Measurements from ENCODE around the gene PIM2. TPM values are rescaled to one million over a fixed set of nuclear protein-coding genes. Genes with fewer than 3 reads are reported as not detected.
A peak's percentile ranks its signal among the peaks of the same experiment; 100 is the strongest.

The PIM2 gene
- total RNA-seq, 1 donor from 2014 or later = 3.3 TPM

DNA sequence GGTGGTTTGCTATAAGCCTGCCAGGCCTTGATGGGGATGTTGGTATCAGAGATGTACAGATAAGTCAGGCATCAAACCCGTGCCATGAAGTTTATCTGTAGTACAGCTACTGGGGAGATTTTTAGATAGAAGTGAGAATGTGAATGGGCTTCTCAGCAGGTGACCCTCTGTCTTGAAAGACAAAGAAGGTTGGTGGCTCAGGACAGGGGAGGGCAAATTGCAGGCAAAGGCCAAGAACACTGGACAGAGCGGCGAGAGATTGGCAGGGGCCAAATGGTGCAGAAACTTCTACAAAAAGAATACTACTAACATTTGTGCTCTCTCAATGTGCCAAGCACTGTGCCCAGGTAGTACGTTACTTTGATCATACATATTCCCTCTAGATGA lies 1.9 kb upstream of the PIM2 start:
- Histone ChIP-seq H3K4me3 (no peak overlapping the region), H3K9me3 (replicated peaks) (no peaks in the 10 kb centered on the region), H3K27me3 (ENCODE audit: low read depth) (no peaks in the 10 kb centered on the region), H3K27ac (replicated peaks) (no peak overlapping the region), H3K4me1 (peaks cover 28% of the 10 kb centered on the region), H3K36me3 (peaks cover 31% of the 10 kb centered on the region)
- TF ChIP-seq CTCF (IDR thresholded peaks at IDR 0.05; ENCODE audit: borderline replicate concordance) = no peak
- DNase-seq = no peak
- intact Hi-C loops (cut with micrococcal nuclease) = no loop called here

GRCh38 chrX:48919947-48920717 lies 1.3 kb upstream of the PIM2 start:
- no peak for DNase-seq
- intact Hi-C loops (cut with micrococcal nuclease) = no loop called here
- Histone ChIP-seq H3K4me3 (no peak overlapping the region), H3K27ac (replicated peaks) (peak overlapping the region; percentile 84), H3K4me1 (peaks cover 28% of the 10 kb centered on the region), H3K36me3 (peaks cover 25% of the 10 kb centered on the region), H3K9me3 (replicated peaks) (no peaks in the 10 kb centered on the region), H3K27me3 (ENCODE audit: low read depth) (no peaks in the 10 kb centered on the region)
- TF ChIP-seq CTCF (IDR thresholded peaks at IDR 0.05; ENCODE audit: borderline replicate concordance) = no peak

DNA sequence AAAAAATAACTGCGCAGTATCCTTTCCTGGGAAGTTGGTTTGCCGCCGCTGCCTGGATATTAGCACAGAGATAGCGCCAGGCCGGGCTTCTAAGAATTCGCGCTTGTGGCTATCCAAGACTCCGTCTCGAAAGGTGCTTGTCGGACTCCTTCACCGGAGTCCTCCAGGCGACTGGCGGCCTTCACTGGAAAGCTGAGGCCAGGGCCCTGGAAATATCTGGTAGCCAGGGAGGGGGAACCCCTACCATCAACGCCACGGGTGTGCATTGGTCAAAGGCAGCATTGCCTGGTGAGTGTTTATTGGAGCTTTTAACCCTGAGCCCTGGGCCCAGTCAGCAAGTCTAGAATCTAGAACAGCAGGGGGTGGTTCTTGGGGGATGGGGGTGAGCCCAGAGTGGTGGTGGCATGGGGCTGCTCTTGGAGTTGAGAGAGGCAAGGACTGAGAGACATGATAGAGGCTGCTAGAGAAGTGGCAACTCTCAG lies 577 bp upstream of the PIM2 start:
- intact Hi-C loops (cut with micrococcal nuclease) = no loop called here
- Histone ChIP-seq H3K9me3 (replicated peaks) (no peaks in the 10 kb centered on the region), H3K4me1 (peaks cover 28% of the 10 kb centered on the region), H3K36me3 (peaks cover 19% of the 10 kb centered on the region), H3K27ac (replicated peaks) (peak overlapping the region; percentile 84), H3K4me3 (peak overlapping the region; percentile 72), H3K27me3 (ENCODE audit: low read depth) (no peaks in the 10 kb centered on the region)
- no peak for TF ChIP-seq CTCF (IDR thresholded peaks at IDR 0.05; ENCODE audit: borderline replicate concordance)
- DNase-seq = no peak

- Histone ChIP-seq H3K9me3 (replicated peaks) (no peaks in the 10 kb centered on the region), H3K27me3 (ENCODE audit: low read depth) (no peaks in the 10 kb centered on the region), H3K27ac (replicated peaks) (peak overlapping the region; percentile 84), H3K4me3 (peak overlapping the region; percentile 72), H3K36me3 (peaks cover 8% of the 10 kb centered on the region), H3K4me1 (peaks cover 28% of the 10 kb centered on the region)
- intact Hi-C loops (cut with micrococcal nuclease) = no loop called here
- no peak for TF ChIP-seq CTCF (IDR thresholded peaks at IDR 0.05; ENCODE audit: borderline replicate concordance)
- DNase-seq = no peak
Measured at GRCh38 chrX:48918301-48918642, 552 bp downstream of the PIM2 start.

DNA sequence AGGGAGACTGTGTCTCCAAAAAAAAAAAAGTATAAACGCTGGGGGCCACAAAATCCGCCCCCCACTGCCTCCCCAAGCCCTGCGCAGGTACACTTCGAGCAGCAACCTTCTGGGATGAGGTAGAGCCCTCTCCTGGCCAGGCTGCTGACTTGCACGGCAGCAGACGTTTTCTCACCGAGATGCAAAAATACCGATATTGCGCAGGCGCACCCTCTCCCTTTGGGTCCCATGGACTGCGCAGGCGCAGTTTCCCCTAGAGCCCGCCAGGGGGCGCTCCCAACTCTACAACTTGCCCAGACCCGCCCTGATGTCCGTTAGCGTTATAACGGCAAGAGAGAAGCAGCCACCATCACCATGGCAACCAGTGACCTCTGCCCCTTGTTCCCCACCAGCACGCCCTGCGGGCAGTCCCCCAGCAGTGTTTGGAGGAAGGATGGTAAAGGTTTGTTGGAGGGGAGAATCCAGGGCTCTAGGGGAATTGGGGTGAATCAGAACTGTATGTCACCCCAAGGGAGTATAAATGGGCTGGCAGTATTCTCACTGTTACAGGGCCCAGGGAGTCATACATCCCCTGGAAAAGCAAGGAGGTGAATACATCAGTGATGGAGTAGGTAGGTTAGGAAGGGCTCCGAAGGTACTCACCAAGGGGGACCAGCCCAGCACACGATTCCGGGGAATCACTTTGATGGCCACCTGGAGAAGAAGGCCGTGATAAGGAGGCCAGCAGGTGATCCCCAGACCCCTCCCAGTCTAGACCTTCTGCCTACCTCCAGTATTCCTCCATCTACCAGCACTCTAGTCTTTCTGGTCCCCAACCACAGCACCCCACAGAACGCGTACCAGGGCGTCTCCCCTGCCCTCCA lies 1.5 kb downstream of the PIM2 start:
- intact Hi-C loops (cut with micrococcal nuclease) = no loop called here
- Histone ChIP-seq H3K27ac (replicated peaks) (peak overlapping the region; percentile 84), H3K27me3 (ENCODE audit: low read depth) (no peaks in the 10 kb centered on the region), H3K4me1 (peaks cover 28% of the 10 kb centered on the region), H3K9me3 (replicated peaks) (no peaks in the 10 kb centered on the region), H3K36me3 (no peaks in the 10 kb centered on the region), H3K4me3 (peak overlapping the region; percentile 72)
- peak; percentile 90 for TF ChIP-seq CTCF (IDR thresholded peaks at IDR 0.05; ENCODE audit: borderline replicate concordance)
- peak; percentile 86 for DNase-seq

All from left ventricle myocardium inferior (tissue), 1 donor.